GM10248 (cell line): ENCODE results near the gene C3orf52.

ENCODE experiments used
- CTCF ChIA-PET: fragments of 300-600 bp; sonication (Branson Sonifier 250); formaldehyde crosslinking; extraction: SDS; loops from one replicate; lab custom pipeline; 2021; ENCODE audit warnings: antibody characterized with exemption; lab: Yijun Ruan, JAX
- POLR2A ChIA-PET: fragments of 350-650 bp; sonication (Branson Sonifier 250); formaldehyde crosslinking; extraction: SDS; loops from one replicate; lab custom pipeline; 2020; ENCODE audit warnings: antibody characterized with exemption; lab: Yijun Ruan, JAX
- DNase-seq: peaks from one replicate; pipeline ENCODE4 v3.0.0; 2012; ENCODE audit errors: extremely low spot score
- CTCF ChIP-seq: IDR thresholded peaks from 2 replicates; pipeline ENCODE4 v1.5.1; 2012; ENCODE audit warnings: mild to moderate bottlenecking, low read depth; ENCODE audit errors: extremely low read depth, missing control alignments, control extremely low read depth

C3orf52 gene

GRCh38 chr3:112084980-112085705 is 1.0 kb upstream of the C3orf52 start:
- no peak for DNase-seq
- no peak for TF ChIP-seq CTCF
- POLR2A ChIA-PET = interaction anchor here (0.6 kb wide), 1 partner anchor 1586 kb away, joined by 3 read pairs; no protein-coding TSS in a partner anchor
- CTCF ChIA-PET = no interaction called here

- no peak for TF ChIP-seq CTCF
- DNase-seq = no peak
- POLR2A ChIA-PET = interaction anchor here (0.6 to 1.0 kb wide), 2 partner anchors 42 to 368 kb away, joined by 3 read pairs; no protein-coding TSS in a partner anchor
- CTCF ChIA-PET = interaction anchor here (1.9 kb wide), 1 partner anchor 12 kb away, joined by 7 read pairs; no protein-coding TSS in a partner anchor
These were observed 484 bp upstream of the C3orf52 start for GRCh38 chr3:112085735-112086075.

GRCh38 chr3:112086875-112087524 is 811 bp downstream of the C3orf52 start:
- TF ChIP-seq CTCF = no peak
- ChIA-PET POLR2A (interaction anchor here (1.0 kb wide), 1 partner anchor 41 kb away, joined by 3 read pairs; no protein-coding TSS in a partner anchor), CTCF (interaction anchor here (0.7 to 1.9 kb wide), 3 partner anchors 11 to 25 kb away, joined by 3 to 7 read pairs (median 4); no protein-coding TSS in a partner anchor)
- DNase-seq = no peak

- CTCF ChIA-PET = interaction anchor here (1.0 to 1.9 kb wide), 4 partner anchors 10 to 23 kb away, joined by 3 to 7 read pairs (median 4); no protein-coding TSS in a partner anchor
- no peak for DNase-seq
- TF ChIP-seq CTCF = no peak
- POLR2A ChIA-PET = no interaction called here
These were observed 1.6 kb downstream of the C3orf52 start for GRCh38 chr3:112087746-112088145.

GRCh38 chr3:112088944-112089343 is 2.8 kb downstream of the C3orf52 start:
- ChIA-PET POLR2A (no interaction called here), CTCF (interaction anchor here (1.0 to 1.5 kb wide), 2 partner anchors 11 to 22 kb away, joined by 3 to 5 read pairs; no protein-coding TSS in a partner anchor)
- no peak for DNase-seq
- no peak for TF ChIP-seq CTCF
